HL-60/S4 treated with retinoic acid at 250 ng/mL for 4 days and 3 days (cell line): Measurements from ENCODE around the gene PARD3.

Experiments
- in situ Hi-C: fragments of 300-500 bp; cut with MboI; formaldehyde crosslinking; loops from 2 replicates; pipeline ENCODE4 v1.7.0; 2022; ENCODE audit warnings: low sequenced_read_pairs

The PARD3 gene

GRCh38 chr10:34213805-34214197 is 601.3 kb downstream of the PARD3 start:
- in situ Hi-C loops = no loop called here

GRCh38 chr10:34213193-34213804 is 601.8 kb downstream of the PARD3 start:
- in situ Hi-C loops = no loop called here

DNA sequence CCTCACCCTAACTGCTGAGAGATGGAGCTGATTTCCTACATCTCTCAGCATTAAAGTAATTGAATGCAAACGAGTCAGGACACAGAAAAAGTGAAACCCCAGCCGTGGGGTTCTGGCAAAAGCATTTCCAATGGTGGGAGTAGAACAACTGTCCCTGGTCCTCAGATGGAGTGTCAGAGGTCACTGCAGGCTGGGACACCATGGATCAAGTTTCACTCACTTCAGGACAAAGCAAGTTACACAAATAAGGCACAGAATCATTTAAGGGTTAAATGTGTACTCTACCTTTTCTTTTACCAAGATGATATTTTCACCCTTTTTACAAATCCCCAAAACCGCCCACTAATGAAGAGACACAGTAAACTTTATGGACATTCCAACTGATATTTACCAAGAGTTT is 607.8 kb downstream of the PARD3 start:
- in situ Hi-C loops = no loop called here

GRCh38 chr10:34206935-34207268 is 608.2 kb downstream of the PARD3 start:
- in situ Hi-C loops = no loop called here

DNA sequence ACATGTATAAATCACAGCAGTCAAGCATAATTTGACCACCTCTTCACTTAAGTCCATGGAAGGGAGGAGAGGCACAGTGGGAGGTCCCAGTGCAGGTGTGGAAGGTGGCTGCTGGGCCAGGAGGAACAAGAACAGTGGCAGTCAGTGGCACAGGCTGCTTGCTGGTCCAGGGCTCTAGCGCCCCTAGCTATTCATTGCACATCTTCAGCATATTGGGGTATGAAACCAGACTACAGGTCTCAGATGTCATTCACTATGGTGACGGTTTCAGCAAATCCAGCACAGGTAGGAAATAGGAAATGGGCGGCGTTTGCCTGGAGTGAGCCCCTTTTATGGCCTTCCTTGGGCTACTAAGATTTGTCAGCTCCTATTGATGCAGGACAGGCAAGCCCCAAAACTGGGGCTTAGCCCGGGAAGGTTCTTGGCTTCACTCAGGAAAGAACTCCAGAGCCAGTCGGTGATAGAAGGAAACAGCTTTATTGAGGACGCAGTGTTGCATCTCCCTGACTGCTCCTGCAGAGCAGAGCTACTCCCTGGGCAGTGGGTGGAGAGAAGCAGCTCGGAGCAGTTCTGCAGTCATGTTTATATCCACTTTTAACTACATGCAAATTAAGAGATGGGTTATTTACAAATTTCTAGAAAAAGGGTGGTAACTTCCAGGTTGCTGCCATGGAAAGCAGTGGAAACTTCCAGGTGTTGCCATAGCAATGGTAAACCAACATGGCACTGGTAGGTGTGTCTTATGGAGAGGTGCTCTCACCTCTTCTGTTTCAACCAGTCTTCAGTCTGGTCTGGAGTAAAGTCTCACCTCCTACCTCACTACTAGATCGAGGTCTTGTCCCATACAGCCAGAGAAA is 608.8 kb downstream of the PARD3 start:
- in situ Hi-C loops = no loop called here

GRCh38 chr10:34205452-34205851 is 609.6 kb downstream of the PARD3 start:
- in situ Hi-C loops = no loop called here

- in situ Hi-C loops = no loop called here
These were observed 611.0 kb downstream of the PARD3 start for GRCh38 chr10:34203966-34204630.

- in situ Hi-C loops = no loop called here
These were observed 614.7 kb downstream of the PARD3 start for GRCh38 chr10:34200355-34200901.

DNA sequence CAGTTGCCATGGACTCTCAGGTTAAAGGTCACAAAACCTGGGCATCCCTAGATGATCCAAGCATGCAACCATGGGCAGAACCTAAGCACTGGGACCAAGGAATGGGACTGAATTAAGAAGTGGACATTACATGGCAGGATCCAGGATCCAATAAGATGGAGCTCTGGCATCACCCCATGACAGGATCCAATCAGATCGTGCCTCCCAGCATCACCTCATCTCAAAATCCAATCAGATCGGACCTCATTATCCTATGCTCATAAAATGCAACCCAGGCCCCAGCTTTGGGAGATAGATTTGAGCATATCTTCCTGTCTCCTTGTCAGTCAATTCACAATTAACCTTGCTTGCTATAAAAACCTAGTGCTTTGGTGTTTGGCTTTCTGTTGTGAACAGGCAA is 616.1 kb downstream of the PARD3 start:
- in situ Hi-C loops = no loop called here

DNA sequence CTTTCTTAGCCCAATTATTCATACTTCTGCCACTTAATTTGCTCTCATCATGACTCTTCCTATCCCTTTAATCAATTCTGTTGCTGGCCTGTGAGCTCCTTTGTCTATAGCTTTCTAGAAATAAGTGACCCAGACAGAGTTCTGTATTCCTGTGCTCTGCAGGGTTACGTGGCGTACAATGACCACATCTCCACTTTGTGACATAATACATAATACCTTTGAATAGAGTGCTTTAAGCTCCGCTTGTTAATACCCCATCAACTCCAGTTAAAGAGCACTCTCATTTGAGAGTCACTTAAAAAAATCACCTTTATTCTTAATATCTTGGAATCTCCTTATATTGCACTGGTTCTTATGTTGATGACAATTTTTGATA is 619.0 kb downstream of the PARD3 start:
- in situ Hi-C loops = no loop called here

GRCh38 chr10:34195364-34196057 is 619.6 kb downstream of the PARD3 start:
- in situ Hi-C loops = no loop called here

DNA sequence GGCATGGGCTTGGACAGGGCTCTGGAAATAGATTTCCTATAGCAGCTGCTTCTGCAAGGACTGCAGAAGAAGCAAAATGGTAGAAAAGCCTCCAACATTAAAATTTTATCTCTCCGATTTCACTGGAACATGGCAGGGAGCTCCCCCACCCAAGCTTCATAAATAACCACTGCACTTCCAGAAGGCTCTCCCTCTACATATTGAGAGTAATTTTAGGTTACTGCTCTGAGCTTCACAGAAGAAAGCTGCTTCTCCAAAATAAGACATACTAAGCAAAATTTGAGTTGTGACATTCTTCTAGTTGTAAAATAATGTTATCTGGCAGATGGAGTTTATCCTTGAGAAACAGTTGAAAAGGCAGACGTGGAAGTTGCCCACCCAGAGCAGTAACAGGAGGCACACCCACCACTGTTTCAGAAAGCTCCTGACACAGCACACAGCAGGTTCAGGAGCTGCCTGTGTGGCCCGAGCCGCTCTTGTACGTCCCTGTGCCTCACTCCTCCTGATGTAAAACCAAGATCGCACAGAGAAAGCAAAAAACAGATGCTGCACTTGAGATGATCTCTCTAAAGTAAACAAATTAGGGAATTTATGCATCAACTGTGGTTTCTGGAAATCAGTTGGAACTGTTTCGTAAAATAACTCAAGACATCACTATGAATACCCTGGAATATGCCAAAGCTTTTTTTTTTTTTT is 621.0 kb downstream of the PARD3 start:
- in situ Hi-C loops = no loop called here

DNA sequence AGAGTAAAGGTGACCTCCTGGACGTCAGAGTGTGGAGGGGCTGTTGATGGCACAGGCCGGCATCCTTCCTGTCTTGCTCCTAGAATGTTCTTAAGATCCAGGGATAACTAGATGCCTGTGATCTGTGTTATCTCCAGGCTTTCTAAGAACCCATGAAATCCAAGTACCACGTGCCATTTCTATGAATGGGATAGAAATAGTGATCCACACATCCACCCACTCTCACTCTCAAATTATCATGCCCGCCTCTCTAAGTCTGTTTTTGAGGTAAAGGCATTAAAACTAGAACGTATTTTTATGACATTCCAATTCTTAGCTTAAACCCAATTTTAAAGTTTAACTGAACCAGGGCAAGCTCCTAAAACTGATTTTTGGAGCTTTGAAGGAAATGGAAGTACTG is 622.5 kb downstream of the PARD3 start:
- in situ Hi-C loops = no loop called here

- in situ Hi-C loops = no loop called here
These were observed 623.7 kb downstream of the PARD3 start for GRCh38 chr10:34191406-34191805.

DNA sequence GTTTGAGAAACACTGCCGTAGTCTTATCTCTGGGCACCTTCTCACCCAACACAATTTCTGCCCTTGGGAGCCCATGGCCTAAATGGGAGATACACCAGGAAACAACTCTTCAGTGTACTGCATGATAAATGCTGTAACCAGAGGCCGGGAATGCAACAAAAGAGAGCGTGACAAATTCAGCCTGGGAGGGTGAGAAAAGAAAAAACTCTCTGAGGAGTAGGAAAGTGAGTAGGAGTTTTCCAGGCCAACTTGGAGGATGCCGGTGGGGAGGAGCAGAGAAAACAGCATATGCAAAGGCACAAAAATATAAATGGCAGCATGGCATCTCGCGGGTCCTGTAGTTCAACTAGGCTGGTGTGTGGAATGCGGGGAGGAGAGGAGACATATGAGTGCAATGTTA is 624.5 kb downstream of the PARD3 start:
- in situ Hi-C loops = no loop called here

- in situ Hi-C loops = no loop called here
These were observed 625.3 kb downstream of the PARD3 start for GRCh38 chr10:34189830-34190229.

DNA sequence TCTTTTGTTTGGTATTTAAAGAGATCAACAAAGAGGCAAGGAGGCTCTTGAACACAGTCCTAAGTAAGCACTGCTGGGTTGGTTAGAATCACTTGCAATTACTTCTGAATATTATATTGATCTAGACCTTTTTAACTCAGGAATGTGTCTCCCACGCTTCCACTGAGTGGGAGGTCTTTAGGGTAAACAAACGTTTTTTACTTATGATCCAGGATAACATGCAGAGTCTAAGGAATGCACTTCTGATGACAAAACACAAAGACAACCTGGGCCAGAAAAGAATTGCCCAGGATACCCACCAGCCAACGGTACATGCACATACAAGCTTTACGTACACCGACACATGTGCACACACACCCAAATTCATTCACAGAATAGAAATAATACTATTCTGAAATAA is 626.9 kb downstream of the PARD3 start:
- in situ Hi-C loops = no loop called here

DNA sequence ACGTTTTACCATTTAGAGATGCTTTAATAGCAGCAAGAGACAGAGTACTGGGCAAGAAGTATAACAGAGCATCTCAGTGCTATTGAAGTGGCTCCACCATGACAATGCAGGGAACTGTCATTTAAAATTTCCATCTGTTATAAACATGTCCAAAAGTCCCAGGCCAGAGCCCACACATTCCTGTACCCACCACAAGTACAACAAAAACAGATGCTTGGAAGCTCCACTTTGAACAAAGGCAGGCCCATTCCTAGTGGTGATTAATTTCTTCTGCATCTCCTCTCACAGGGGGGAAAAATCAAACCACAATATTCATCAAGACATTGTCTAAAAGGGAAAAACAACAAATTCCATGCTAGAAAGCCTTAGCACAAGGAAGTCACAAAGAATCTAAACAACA is 627.9 kb downstream of the PARD3 start:
- in situ Hi-C loops = no loop called here

DNA sequence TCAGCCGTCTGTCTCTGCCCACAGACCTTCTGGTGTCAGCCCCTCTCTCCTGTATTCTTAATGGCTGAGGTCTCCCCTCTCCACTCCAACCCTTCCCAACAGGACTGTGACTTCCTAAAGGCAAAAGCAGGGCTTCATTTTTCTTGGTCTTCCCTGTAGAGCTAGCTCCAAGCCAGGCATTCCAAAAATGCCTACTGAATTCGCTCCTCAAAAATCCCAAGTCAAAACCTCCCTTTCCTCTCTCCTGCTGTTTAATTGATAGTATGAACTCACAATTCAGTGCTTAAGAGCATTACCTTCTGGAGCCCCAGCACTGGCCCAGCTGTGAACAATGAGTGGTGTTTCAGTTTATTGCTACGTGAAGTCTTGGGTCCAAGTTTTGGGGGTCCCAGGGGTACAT is 628.4 kb downstream of the PARD3 start:
- in situ Hi-C loops = no loop called here

DNA sequence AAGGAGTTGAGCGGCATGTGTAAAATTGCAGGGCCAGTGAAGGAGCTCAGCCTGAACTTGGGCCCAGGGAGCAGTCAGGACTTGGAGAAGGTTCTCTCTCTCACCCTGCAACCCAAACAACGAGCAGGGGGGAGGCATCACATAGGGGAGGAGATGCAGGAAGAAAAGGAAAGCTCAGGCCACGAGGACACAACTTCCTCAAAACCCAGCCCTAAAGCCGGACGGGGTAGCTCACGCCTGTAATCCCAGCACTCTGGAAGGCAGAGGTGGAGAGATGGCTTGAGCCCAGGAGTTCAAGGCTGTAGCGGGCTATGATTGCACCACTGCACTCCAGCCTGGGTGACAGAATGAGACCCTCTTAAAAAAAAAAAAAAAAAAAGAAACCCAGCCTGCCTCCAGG is 629.1 kb downstream of the PARD3 start:
- in situ Hi-C loops = no loop called here

DNA sequence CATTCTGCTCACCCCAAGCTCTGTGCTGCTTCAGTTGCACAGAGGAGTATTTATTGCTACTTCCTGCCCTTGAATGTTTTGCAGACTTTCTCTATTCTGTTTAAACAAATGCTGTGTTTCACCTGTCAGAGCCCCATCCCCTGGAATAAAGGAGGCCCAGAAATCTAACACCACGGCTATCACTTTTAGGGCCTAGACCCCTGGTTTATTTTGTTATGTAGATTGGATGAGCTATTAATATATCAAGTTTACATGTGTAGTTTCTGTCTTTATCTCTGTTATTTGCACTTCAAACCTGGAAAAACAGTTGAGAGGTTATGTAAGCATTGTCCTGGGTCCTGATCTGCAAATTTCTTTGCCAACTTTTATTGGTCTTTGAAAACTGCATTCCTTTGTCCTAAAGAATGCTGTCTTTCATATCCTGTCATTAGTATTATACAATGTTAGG is 630.1 kb downstream of the PARD3 start:
- in situ Hi-C loops = no loop called here
